H1 (cell line): Measurements from ENCODE around the gene SULF2. TPM values are rescaled to one million over a fixed set of nuclear protein-coding genes. Genes with fewer than 3 reads are reported as not detected.

Experiments
- ATF2 ChIP-seq: IDR thresholded peaks from 2 replicates; pipeline ENCODE4 v1.6.1; 2012; ENCODE audit warnings: low read length, inconsistent platforms
- ATF3 ChIP-seq: IDR thresholded peaks from 2 replicates; pipeline ENCODE4 v1.6.1; 2011; ENCODE audit warnings: low read depth, mild to moderate bottlenecking, low read length; ENCODE audit not compliant: insufficient read depth
- BCL11A ChIP-seq, 2 experiments: IDR thresholded peaks; one replicate each; pipeline ENCODE4 v1.6.1; 2011; ENCODE audit warnings: low read depth in 2 of 2, low read length in 2 of 2, mild to moderate bottlenecking in 2 of 2
- CBX8 ChIP-seq: fragments of 300-800, 300-1000 bp; sonication (generic); IDR thresholded peaks from 2 replicates; pipeline ENCODE4 v1.7.1; 2016; ENCODE audit warnings: low read depth, low read length, borderline replicate concordance
- CTCF ChIP-seq, 3 experiments: IDR thresholded peaks; 1 replicate in 2 of 3; 2 replicates in 1 of 3; pipeline versions ENCODE4 v1.5.1 to v1.6.1; 2011; ENCODE audit warnings: low read length in 3 of 3, mild to moderate bottlenecking in 3 of 3, inconsistent platforms in 2 of 3, low read depth in 1 of 3, moderate library complexity in 1 of 3; ENCODE audit not compliant: insufficient read depth in 1 of 3; ENCODE audit errors: control extremely low read depth in 1 of 3
- GTF2F1 ChIP-seq: IDR thresholded peaks from 2 replicates; pipeline ENCODE4 v1.6.1; 2012; ENCODE audit warnings: low read depth, low read length, improper control_type of control experiment, borderline replicate concordance
- HDAC2 ChIP-seq, 2 experiments: fragments of 300-600 bp in 1 of 2; sonication (generic) in 1 of 2; IDR thresholded peaks; 2 replicates each; pipeline ENCODE4 v1.6.1; 2011 to 2012; ENCODE audit warnings: low read depth in 2 of 2, low read length in 2 of 2, mild to moderate bottlenecking in 2 of 2, moderate library complexity in 2 of 2, borderline replicate concordance in 1 of 2, inconsistent platforms in 1 of 2
- MAFK ChIP-seq: IDR thresholded peaks from 2 replicates; pipeline ENCODE4 v1.6.1; 2012; ENCODE audit warnings: low read depth, mild to moderate bottlenecking, improper control_type of control experiment, low read length
- MAX ChIP-seq: IDR thresholded peaks from 2 replicates; pipeline ENCODE4 v1.6.1; 2012; ENCODE audit warnings: inconsistent platforms
- NRF1 ChIP-seq: IDR thresholded peaks from 2 replicates; pipeline ENCODE4 v1.6.1; 2011; ENCODE audit warnings: mild to moderate bottlenecking, low read depth, low read length, improper control_type of control experiment
- POLR2AphosphoS5 ChIP-seq: IDR thresholded peaks from 2 replicates; pipeline ENCODE4 v1.6.1; 2011; ENCODE audit warnings: low read depth, low read length
- POU5F1 ChIP-seq: IDR thresholded peaks from 2 replicates; pipeline ENCODE4 v1.6.1; 2011; ENCODE audit warnings: low read depth, mild to moderate bottlenecking, low read length, moderate library complexity
- RXRA ChIP-seq: IDR thresholded peaks from 2 replicates; pipeline ENCODE4 v1.6.1; 2011; ENCODE audit warnings: low read depth, mild to moderate bottlenecking, low read length, moderate library complexity; ENCODE audit not compliant: insufficient read depth
- SIRT6 ChIP-seq: IDR thresholded peaks from one replicate; pipeline ENCODE4 v1.7.1; 2012; ENCODE audit warnings: low read length, inconsistent platforms
- SUZ12 ChIP-seq: fragments of 200-600 bp; sonication (generic); IDR thresholded peaks from 2 replicates; pipeline ENCODE4 v1.6.1; 2012; ENCODE audit warnings: mild to moderate bottlenecking, inconsistent platforms, low read length, moderate library complexity, mixed read lengths
- TAF7 ChIP-seq: optimal IDR thresholded peaks from 2 replicates; pipeline ENCODE3; 2011; ENCODE audit warnings: low read depth, mild to moderate bottlenecking, inconsistent platforms, low read length, moderate library complexity, borderline replicate concordance
- TBP ChIP-seq: IDR thresholded peaks from 2 replicates; pipeline ENCODE4 v1.6.1; 2011; ENCODE audit warnings: low read depth, low read length, improper control_type of control experiment
- YY1 ChIP-seq: IDR thresholded peaks from 2 replicates; pipeline ENCODE4 v1.6.1; 2011; ENCODE audit warnings: low read depth, mild to moderate bottlenecking, low read length
- polyA plus RNA-seq, 7 experiments: library from polyadenylated mRNA; depleted of rRNA in 3 of 7; stranded (reverse) in 5 of 7; unstranded in 2 of 7; fragments of >200 nt in 5 of 7; fragments of 200-250 nt in 2 of 7; gene quantifications; 1 replicate in 5 of 7; 2 replicates in 1 of 7; 4 replicates in 1 of 7; pipeline versions ENCODE4 v1.2.1 to v1.2.3, GENCODE V29; 2011 to 2013; ENCODE audit warnings: missing spikeins in 2 of 7, mixed read lengths in 2 of 7
- total RNA-seq: library from RNA; stranded (reverse); fragmentation: NEBNext Ultra II Directional; extraction: Animal tissue kit (Norgen Biotek cat#: 25700); gene quantifications from 2 replicates; pipeline ENCODE4 v1.2.1, GENCODE V29; 2021

The SULF2 gene
- total and polyA plus RNA-seq, 2 of the 8 experiments (the other 6 are each of a cell fraction or from before 2014, with no cell fraction given) = 15.7 to 28.2 TPM

GRCh38 chr20:47785854-47786764 is 828 bp upstream of the SULF2 start (continued):
- TF ChIP-seq NRF1 = no peak
- TF ChIP-seq ATF3 = no peak
- TF ChIP-seq CBX8 = no peak
- no peak for TF ChIP-seq POLR2AphosphoS5
- TF ChIP-seq TAF7 = no peak
- peak; percentile 80 for TF ChIP-seq MAX
- no peak for TF ChIP-seq MAFK
- no peak for TF ChIP-seq POU5F1
- peak in 1 of 2 experiments; percentile 29; a peak in 1 of 4 replicates for TF ChIP-seq HDAC2 (IDR thresholded peaks at IDR 0.05; ENCODE audit: borderline replicate concordance in 1 of 2, low read depth in 2 of 2, low read length in 2 of 2)
- no peak for TF ChIP-seq RXRA
- TF ChIP-seq TBP = no peak
- TF ChIP-seq SIRT6 = no peak
- TF ChIP-seq YY1 = 0 out of 2 replicates have a peak, but pooled peaks have one; percentile 14
- no peak for TF ChIP-seq BCL11A (IDR thresholded peaks at IDR 0.05; ENCODE audit: low read depth in 2 of 2, low read length in 2 of 2)
- peak; percentile 61 to 69 (median 68) for TF ChIP-seq CTCF (IDR thresholded peaks at IDR 0.05; ENCODE audit: control extremely low read depth in 1 of 3, insufficient read depth in 1 of 3, low read depth in 1 of 3, low read length in 3 of 3)
- no peak for TF ChIP-seq ATF2
- peak; percentile 66; the same call in 1 of the 2 replicates for TF ChIP-seq SUZ12
- no peak for TF ChIP-seq GTF2F1
